NCI-H526 treated with DMSO at 0.1 percent for 48 hours (cell line): Measurements from ENCODE around the gene RNASE13.
"Not testable (repeated sequence)": the region's sequence is repeated elsewhere in the genome, so short reads cannot be mapped to it uniquely, and the experiment has no call there.

Source experiments
- DNase-seq: peaks from one replicate; lab custom pipeline; 2025; lab: John Stamatoyannopoulos, UW

The RNASE13 gene

DNA sequence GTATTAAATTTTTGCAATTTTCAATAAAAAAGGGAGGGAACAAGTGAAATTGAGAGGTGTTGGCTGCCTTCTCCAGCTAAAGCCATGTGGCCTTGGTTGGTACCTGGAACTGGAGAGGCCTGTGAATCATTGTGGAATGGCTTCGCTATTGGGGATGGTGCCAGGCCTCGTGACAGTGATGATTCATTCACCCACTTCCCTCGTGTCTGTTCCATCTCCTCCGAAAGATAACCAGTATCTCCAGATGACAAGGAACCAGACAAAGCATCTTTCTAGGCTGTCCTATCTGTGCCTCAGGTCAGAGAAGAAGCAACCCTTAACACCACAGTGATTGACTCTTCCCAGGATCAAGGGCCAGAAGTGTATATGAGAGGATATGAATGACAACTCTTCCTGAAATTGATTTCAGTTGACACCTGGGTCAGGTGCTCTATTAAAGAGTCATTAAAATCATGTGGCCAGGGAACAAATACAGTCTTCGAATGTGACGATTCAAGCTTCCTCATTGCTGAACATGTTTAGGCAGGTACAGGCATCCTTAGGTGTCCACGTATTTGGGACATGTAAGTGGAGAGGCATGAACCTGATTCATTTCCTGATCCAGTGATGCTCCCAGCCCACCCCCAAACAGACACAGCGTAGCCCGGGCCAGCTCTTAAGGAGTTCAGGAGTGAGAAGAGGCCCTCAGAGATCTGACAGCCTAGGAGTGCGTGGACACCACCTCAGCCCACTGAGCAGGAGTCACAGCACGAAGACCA, 7.2 kb upstream of the RNASE13 start, which contains the start of gene RNASE7:
Gene RNASE7 (plus strand): TSS at position 687 of the 758 bp plus-strand sequence. CDS start 631 bp downstream, outside the sequence.
- no peak for DNase-seq

DNA sequence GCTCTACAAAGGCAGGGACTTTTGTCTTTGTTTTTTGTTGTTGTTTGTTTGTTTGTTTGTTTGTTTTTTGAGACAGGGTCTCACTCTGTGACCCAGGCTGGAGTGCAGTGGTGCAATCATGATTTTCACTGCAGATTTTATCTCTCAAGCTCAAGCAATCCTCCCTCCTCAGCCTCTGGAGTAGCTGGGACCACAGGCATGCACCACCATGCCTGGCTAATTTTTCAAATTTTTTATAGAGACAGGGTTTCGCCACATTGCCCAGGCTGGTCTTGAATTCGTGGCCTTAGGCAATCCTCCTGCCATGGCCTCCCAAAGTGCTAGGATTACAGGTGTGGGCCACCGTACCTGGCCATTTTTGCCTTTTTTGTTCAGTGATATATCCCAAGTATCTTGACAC, 6.3 kb upstream of the RNASE13 start:
- not testable (repeated sequence) for DNase-seq

DNA sequence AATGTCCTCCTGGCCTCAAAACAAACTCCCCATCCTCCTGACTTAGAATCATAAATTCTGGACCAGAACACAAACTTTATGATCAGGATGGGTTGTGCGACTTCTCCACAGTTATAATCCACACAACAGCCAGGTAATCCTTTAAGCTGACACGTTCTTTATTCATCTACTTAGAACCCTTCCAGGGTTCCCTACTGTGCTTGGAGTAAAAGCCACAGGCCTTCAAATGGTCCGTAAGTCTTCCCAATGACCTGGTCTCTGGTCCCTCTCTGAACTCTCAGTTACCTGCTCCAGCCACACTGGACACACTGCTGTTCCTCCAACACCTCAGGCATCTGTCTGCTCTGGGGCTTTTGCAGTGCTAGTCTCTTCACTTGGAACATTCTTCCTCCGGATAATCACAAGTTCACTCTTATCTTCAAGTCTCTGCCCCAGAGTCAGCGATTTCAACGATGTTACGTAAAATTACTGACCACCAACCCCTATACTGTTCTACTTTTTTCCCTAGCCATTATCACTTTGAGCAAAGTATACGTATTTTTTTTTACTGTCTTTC, 5.8 kb upstream of the RNASE13 start:
- no peak for DNase-seq

DNA sequence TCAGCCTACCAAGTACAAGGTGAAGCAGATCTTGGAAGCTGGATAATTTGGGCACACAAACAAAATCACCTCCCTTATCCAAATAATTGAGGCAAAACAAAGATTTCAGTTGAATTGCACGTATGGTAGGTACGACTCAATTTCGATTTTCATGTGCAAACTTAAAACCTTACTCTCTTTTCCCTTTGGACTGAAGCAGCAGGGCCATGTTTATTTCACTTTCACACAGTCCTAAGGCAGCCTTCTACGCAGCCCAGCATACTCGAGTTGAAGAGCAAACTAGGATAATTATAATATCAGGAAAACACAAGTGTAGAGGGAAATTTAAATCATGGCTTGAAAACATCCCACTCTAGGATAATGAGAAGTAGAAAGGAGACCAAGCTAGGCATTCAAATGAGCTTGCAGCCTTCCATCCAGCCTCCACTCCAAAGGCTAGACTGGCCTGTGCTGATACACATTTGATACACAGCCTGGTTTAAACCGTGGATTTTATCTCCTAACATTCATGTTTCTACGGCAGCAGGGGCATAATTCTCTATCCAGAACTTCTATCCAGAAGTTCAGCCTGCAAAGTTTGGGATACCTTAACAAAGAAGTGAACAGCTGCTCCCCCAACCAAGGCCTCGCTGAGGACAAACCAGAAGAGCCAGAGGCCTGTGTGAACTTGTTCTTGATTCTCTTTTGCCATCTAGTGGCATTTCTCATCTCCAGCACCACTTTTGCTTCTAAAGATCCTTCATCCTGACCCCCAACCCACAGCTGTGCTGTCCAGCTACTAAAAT, 5.2 kb upstream of the RNASE13 start:
- peak; percentile 22 for DNase-seq

DNA sequence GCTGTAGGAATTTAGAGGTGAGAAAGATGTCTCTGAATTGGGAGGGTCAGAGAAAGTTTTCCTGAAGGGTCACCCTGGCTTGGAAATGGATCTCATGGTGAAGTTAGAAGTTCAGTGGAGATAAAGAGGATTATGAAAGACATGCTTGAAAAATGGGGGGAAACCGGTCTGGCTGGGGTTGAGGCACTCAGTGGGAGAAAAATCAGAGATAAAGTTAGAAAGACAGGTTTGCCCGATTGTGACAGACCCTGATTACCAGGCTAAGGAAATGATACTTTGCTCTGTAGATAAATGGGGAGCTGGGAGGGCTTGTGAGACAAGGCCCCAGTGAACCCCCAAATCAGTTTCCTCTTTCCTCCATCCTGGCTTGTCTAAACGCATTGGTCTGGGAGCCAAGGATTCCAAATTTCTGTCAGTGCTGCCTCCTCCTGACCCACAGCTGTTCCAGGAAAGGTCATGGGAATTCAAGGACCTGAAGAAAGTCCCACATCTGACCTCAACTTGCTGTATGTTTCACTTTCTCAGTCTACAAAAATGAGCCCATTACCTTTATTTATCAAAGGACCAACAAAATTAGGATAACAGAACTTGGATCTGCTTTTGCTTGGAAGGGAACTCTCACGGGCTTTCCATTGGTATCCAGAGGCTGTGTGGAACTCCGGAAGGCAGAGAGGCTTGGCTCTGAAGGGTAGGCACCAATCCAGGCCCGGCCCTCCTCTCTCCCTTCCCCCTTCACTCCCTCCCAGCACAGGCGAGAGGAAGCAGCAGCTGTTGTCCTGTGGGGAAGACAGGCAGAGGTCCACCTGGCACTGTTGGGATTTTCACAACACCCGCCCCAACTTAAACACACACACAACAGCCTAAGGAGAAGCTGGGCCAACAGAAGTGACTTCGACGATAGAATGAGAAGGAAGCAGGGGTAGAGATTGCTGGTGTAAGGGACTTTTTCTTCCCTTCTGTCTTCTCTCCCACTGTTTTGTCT, 4.1 kb upstream of the RNASE13 start:
- DNase-seq: no peak

DNA sequence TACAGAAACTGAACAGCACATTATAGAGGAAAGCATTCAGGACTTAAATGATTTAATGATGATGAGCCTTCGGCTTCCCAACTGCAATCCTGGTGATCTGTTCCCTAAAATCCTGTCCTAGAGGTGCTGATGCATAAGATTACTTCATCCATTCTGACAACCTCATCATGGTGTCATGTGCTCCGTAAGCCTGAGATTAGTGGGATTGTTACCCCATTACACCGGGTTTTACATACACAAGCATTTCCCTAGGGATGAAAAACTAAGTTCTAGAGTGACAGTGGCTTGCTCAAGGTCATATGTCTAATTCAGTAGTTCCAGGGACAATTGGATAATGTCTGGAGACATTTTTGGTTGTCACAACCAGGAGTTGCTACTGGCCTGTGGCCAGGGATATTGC, 2.5 kb upstream of the RNASE13 start:
- DNase-seq: no peak

DNA sequence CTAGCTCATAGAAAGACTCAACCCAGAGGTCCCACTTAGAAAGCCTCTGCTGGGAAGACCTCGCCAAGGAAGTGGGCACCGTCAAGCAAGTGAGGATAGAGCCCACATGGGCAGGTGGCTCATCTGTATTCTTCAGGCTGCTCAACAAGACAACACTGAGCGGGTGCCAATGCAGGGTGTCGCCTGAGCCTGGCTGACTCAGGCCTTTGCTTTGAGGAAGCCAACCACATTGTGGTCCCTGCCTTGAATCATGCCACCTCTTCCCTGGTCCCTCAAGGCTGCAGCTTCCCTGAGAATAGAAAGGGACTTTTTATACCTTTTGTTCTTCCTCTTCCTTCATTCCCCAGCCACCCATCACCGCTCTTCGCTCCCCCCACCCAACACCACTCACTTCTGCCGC, 2.1 kb upstream of the RNASE13 start:
- DNase-seq: no peak

DNA sequence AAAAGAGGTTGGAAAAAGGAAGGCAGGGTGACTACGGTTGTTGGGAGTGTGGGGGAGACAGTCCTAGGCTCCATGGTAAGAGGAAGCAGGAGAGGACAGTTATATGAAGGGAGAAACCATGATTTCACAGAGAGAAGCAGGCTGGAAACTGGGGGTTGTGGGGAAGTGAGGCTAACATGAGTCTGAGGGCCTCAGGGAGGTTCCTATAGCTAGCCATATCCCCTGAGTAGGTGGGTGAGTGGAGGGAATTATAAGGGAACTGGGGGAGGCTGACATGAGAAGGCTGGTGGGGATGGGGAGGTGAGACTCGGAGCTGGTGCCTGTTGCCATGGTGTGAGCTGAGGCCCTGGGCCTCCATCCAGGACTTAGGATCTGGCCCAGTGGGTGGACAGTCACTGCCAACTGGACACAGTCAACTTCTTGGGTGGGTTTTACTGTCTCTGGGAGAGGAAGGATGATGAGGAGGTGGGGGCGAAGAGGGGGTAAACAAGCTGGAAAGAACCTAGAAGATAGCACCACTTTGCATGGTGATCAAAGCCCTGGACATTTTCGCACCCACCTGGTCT, 1.4 kb downstream of the RNASE13 start:
- no peak for DNase-seq

DNA sequence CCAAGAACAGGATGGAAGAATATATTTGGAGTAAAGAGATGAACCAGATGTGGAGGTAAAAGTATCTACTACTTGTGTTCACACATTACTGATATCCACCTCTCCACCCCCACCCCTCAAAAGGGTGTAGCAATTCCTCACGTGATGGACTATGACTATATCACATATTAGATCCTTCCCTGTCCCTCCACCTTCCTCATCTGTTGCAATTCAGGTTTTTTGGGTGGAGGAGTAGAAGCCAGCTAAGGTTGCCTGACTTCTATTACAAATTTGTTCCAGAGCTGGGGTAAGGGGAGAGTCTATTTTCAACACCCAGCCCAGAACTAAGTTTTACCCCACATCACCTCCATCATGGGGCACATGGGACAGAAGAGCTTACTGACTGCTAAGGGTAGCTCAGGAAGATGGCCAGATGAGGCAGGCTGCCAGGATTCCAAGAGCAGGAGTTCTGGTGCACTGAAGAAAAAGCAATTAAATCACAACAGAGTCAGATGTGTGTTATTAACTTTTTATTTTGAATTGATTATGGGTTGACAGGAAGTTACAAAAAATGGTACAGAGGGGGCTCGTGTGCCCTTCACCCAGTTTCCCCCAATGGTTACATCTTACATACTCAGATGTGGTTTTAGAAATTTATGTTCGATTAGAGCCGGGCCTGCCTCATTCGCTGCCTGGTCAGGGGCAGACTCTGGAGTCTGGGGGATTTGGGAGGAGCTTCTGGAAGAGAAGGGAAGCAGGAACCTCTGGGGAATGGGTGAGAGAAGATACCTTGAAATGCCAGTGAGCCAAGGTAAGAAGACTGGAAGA, 2.1 kb downstream of the RNASE13 start:
- no peak for DNase-seq

DNA sequence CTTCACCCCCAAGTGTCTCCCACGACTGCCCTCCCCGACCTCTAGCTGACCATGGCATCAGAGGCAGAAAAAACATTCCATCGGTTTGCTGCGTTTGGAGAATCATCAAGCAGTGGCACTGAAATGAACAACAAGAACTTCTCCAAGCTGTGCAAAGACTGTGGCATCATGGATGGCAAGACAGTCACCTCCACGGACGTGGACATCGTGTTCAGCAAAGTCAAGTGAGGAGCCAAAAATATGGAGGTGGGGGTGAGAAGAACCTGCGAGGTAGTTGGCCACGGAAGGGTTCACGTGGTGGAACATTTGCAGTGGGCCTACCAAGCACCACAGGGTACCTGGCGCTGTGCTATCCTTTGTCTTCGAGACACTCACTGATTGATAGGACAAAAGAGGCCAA, 4.1 kb downstream of the RNASE13 start:
- no peak for DNase-seq

DNA sequence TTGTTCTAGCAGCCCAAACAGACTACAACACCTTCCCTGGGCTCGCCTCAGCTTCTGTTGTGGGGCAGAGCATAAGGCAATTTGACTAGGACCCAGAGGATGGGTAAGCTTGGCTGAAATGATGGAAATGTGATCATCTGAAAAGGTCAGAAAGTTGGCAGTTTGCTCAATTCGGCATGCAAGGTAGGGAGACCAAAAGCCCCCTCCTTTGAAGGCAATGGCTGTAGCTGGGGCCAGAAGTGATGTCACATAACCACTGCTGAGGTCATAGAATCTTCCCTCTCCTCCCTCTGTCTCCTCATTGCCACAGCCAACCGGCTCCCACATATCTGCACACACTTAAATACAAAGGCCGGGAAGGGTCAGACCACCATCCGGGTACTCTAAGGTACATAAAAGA, 4.7 kb downstream of the RNASE13 start, which contains the start of gene TPPP2:
Gene TPPP2 (plus strand): TSS at position 301 of the 400 bp plus-strand sequence. CDS start 365 bp downstream, outside the sequence.
- no peak for DNase-seq

DNA sequence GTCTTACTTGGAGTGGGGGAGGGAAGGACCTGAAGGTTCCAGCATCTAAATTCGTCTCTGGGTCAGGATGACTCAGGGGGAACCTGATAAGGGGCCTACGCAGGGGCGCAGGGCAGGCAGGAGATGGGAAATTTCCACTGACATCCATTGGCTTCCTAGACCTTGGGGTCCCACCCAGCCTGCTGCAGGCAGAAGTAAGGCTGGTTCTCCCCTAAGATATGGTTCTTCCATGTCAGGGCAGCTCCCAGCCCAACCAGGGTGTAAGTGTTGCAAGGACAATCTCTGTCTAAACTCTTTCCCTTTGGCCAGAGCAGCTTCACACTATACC, 7.7 kb downstream of the RNASE13 start:
- no peak for DNase-seq

DNA sequence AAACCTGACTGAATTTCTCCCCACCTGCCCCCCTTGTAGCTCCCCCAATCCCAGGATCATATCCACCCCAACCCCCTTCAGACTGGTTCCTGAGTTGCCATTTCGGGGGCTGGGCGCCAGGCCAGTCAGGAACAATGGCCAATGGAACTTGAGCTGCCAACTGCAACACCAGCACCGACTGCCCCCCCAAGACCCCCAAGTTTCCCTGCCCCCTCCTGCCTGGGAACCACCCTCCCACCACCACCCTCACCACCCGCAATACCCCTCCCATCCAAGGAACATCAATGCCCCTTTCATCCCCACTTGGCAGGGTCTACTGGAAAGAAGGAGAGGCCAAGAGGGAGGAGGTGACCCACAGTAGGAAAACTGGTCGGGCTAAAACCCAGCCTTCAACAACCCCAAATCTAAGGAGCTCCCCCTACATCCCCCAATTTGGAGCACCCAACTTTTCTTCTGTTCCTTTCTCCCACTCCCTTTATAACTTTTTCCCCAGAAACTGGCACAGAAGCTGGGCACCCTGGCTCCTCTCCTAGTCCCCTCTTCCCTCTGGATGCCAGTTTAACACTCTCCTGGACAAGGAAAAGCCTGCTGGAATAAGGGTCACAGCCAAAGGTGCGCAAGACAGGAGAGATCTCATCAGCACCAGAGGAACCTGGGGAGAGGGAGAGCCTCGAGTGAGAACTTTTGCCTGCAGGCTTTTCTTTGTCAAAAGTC, 8.2 kb downstream of the RNASE13 start:
- DNase-seq: no peak

DNA sequence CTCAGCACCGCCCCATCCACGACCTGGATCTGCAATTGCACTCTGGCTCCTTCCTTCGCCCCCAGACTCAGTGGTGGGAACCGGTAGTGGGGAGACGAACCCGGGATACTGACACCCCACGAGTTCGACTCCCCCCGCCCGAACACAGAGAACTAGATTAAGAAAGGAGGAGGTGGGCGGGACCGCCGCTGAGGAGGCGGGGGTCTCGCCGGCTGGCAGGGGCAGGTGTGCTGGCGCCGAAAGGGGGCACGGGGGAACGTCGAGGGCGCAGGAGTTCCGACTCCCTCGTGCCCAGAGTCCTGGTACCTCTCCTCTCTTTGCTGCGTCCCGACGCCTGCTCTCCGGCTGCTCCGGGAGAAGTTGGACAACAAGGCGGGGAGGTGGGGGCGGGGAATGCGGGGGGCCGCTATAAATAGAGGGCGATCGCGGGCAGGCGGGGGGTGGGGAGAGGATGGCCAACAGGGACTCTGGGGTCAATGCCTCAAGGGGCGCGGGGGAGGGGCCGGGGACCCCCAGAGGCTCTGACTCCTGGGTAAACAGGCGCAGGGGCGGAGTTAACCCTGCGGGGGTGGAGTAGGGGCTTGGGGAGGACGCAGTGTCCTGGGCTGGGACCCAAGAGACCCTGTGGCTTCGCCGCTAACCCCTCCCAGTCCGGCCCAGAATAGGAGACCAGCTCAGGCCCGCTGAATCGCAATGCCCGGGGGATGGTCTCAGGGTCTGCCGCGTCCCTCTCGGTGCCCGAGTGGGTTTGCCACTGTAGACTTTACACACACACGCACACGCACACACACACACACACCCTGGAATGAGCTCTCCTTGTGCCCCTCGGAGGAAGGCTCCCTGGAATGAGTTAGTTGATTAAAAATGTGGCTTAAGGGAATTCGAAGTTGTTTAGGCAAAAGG, 9.0 kb downstream of the RNASE13 start:
- DNase-seq: no peak

DNA sequence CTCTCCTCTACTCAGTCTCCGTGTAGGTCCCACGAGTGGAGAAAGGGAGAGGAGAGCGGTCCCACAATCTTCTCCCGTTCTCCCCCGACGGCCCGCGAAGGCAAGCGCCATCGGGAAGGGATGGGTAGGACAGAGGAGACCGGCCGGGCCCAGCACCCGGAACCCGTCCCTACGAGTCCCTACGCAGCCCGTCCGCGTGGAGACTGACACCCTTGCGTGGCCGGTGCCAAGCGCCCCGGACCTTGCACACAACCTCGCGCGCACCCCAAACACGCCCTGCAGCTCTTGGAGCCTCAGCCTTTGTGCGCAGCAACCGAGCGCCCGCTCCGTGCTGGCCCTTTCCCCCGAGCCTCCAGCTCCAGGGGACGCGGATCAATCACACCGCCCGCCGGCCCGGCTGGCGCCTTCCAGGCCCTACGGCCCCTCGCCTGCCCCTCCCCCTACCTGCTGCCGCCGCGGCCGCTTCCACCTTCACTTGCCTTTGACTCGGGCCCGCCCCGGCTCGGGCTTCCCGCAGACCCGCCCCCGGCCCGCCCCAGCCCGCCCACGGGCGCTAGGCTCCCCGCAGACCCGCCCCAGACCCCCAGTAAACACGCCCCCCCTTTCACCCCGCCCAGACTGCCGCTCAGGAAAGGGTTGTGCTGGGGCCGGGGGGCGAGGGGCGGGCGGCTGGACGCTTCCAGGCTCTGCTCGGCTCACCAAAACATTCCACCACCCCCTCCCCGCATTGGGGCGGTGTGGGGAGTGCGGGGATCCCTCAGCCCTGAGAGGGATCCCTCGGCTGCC, 9.8 kb downstream of the RNASE13 start, which contains the start of gene NDRG2:
Gene NDRG2 (minus strand): TSS at position 477 of the 786 bp plus-strand sequence. CDS start 1,746 bp downstream, outside the sequence.
- peak; percentile 21 for DNase-seq

DNA sequence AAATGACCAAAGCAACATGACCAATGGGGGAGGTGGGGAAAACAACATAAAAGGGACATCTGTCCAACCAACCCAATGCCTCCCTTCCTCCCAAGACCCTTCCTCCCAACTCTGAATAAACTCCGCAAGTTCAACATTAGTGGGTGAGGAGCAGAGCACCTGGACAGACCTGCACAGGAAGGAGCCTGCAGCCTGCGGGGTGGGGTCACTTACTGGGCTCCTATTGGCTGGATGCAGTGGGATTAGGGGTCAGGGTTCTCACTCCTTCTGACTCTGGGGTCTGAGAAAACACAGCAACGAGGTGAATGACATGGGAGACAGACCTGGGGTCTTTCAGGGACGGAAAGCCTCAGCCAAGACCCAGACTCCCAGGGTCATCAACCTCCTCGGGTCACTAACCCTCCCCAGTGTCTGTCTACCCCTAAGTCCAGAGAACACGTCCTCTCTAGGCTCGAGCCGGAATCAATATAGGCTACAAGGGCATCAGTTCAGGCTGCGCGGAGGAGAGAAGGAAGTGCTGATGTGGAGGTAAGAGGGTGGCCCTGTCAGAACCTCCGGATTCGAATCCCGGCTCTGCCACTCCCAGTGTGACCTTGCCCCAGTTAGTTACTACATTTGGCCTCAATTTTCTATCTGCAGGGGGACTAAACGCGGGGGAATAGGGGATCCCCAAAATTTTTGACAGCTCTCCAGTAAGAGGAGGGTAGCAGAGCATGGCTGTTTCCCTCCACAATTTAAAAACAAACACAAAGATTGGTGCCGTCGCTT, 10.6 kb downstream of the RNASE13 start:
- DNase-seq: no peak

DNA sequence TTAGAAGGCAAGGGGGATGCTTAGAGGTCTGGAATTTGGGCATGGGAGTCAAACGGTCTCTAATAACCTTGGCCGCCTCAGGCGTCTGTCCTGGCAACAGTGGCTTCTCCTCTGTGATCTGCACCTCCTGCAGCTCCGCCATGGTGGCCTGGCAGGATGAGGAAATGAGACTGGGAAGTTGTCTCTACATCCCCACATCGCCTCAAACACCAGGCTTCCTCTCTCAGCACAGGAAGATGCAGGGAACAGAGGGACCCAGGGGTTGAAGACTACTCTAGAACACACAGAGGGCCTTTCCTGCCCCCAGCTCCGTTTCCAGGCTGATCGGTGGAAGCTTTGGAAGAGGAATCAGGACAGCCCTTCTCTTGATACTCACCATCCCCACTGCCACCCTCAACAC, 11.4 kb downstream of the RNASE13 start:
- DNase-seq: no peak
